H9 (cell line): ENCODE results near the gene VKORC1. TPM values are rescaled to one million over a fixed set of nuclear protein-coding genes. Genes with fewer than 3 reads are reported as not detected.

ENCODE experiments used
- DNase-seq: peaks from one replicate; pipeline ENCODE4 v3.0.0-alpha.2; 2017
- H2AFZ ChIP-seq: one replicate; pipeline ENCODE4 v1.6.1; 2013; ENCODE audit warnings: mild to moderate bottlenecking, low read length, control low read depth, moderate library complexity
- H2AK5ac ChIP-seq: 2 replicates; pipeline ENCODE4 v1.6.1; 2013; ENCODE audit warnings: low read length, control low read depth, mixed read lengths; ENCODE audit not compliant: insufficient read length
- H2BK120ac ChIP-seq: one replicate; pipeline ENCODE4 v1.6.1; 2013; ENCODE audit warnings: low read depth, mild to moderate bottlenecking, low read length, control low read depth, inconsistent platforms; ENCODE audit not compliant: poor library complexity, severe bottlenecking
- H2BK12ac ChIP-seq: 2 replicates; pipeline ENCODE4 v1.6.1; 2013; ENCODE audit warnings: low read length, control low read depth, mixed read lengths, low read depth; ENCODE audit not compliant: insufficient read length
- H2BK15ac ChIP-seq: 2 replicates; pipeline ENCODE4 v1.6.1; 2013; ENCODE audit warnings: low read depth, low read length, control low read depth
- H2BK20ac ChIP-seq: one replicate; pipeline ENCODE4 v1.6.1; 2013; ENCODE audit warnings: low read depth, mild to moderate bottlenecking, low read length, control low read depth, inconsistent platforms; ENCODE audit not compliant: poor library complexity, severe bottlenecking
- H2BK5ac ChIP-seq: 2 replicates; pipeline ENCODE4 v1.6.1; 2013; ENCODE audit warnings: low read length, control low read depth, mixed read lengths; ENCODE audit not compliant: insufficient read length
- H3K14ac ChIP-seq: 2 replicates; pipeline ENCODE4 v1.6.1; 2013; ENCODE audit warnings: low read length, control low read depth; ENCODE audit not compliant: insufficient read depth
- H3K18ac ChIP-seq: 2 replicates; pipeline ENCODE4 v1.6.1; 2013; ENCODE audit warnings: low read depth, mild to moderate bottlenecking, mixed read lengths, low read length, control low read depth; ENCODE audit not compliant: insufficient read length
- H3K23ac ChIP-seq: 2 replicates; pipeline ENCODE4 v1.6.1; 2013; ENCODE audit warnings: low read length, control low read depth, mixed read lengths, low read depth; ENCODE audit not compliant: insufficient read length
- H3K23me2 ChIP-seq: 2 replicates; pipeline ENCODE4 v1.6.1; 2013; ENCODE audit warnings: low read depth, mild to moderate bottlenecking, mixed read lengths, low read length, control low read depth; ENCODE audit not compliant: insufficient read length, poor library complexity, severe bottlenecking
- H3K27ac ChIP-seq: 2 replicates; pipeline ENCODE4 v1.5.1; 2013; ENCODE audit warnings: low read length, control low read depth, mixed read lengths, low read depth; ENCODE audit not compliant: insufficient read length
- H3K27me3 ChIP-seq: 2 replicates; pipeline ENCODE4 v1.6.1; 2013; ENCODE audit warnings: low read length, control low read depth, inconsistent platforms; ENCODE audit not compliant: insufficient read depth
- H3K4ac ChIP-seq: 2 replicates; pipeline ENCODE4 v1.6.1; 2013; ENCODE audit warnings: low read depth, mild to moderate bottlenecking, control low read depth, inconsistent platforms, low read length, moderate library complexity
- H3K4me1 ChIP-seq: 2 replicates; pipeline ENCODE4 v1.6.1; 2013; ENCODE audit warnings: low read length, control low read depth, inconsistent platforms; ENCODE audit not compliant: insufficient read depth
- H3K4me2 ChIP-seq: 2 replicates; pipeline ENCODE4 v1.6.1; 2013; ENCODE audit warnings: low read length, control low read depth, mixed read lengths; ENCODE audit not compliant: insufficient read length, insufficient read depth
- H3K56ac ChIP-seq: 2 replicates; pipeline ENCODE4 v1.6.1; 2013; ENCODE audit warnings: low read depth, mild to moderate bottlenecking, mixed read lengths, low read length, control low read depth; ENCODE audit not compliant: insufficient read length
- H3K79me1 ChIP-seq: 2 replicates; pipeline ENCODE4 v1.6.1; 2013; ENCODE audit warnings: low read depth, mild to moderate bottlenecking, moderate library complexity, low read length, control low read depth, inconsistent platforms; ENCODE audit not compliant: insufficient read depth, poor library complexity, severe bottlenecking
- H3K79me2 ChIP-seq: 2 replicates; pipeline ENCODE4 v1.6.1; 2013; ENCODE audit warnings: low read length, control low read depth, inconsistent platforms; ENCODE audit not compliant: insufficient read depth
- H3K9ac ChIP-seq: 2 replicates; pipeline ENCODE4 v1.6.1; 2013; ENCODE audit warnings: low read length, control low read depth, mixed read lengths; ENCODE audit not compliant: insufficient read length; ENCODE audit errors: extremely low read depth
- H3K9me3 ChIP-seq: one replicate; pipeline ENCODE4 v1.6.1; 2013; ENCODE audit warnings: low read depth, low read length, inconsistent platforms; ENCODE audit not compliant: control insufficient read depth
- H3T11ph ChIP-seq: one replicate; pipeline ENCODE4 v1.6.1; 2013; ENCODE audit warnings: mild to moderate bottlenecking, low read length, control low read depth, inconsistent platforms
- H4K20me1 ChIP-seq: one replicate; pipeline ENCODE4 v1.6.1; 2013; ENCODE audit not compliant: control insufficient read depth, insufficient read length, insufficient read depth
- H4K5ac ChIP-seq: 2 replicates; pipeline ENCODE4 v1.6.1; 2013; ENCODE audit warnings: low read depth, mild to moderate bottlenecking, mixed read lengths, low read length, control low read depth; ENCODE audit not compliant: insufficient read length
- H4K8ac ChIP-seq: replicated peaks from 2 replicates; pipeline ENCODE4 v1.6.1; 2013; ENCODE audit warnings: low read length, control low read depth, mixed read lengths, low read depth; ENCODE audit not compliant: insufficient read length
- H4K91ac ChIP-seq: 2 replicates; pipeline ENCODE4 v1.6.1; 2013; ENCODE audit warnings: low read depth, mild to moderate bottlenecking, moderate library complexity, mixed read lengths, low read length, control low read depth; ENCODE audit not compliant: insufficient read length
- H3K27ac Mint-ChIP-seq, 3 experiments: 2 replicates in 2 of 3; 3 replicates in 1 of 3; pipeline ENCODE4 v1.8.0; 2020 to 2021; ENCODE audit warnings: mixed read lengths in 3 of 3, mild to moderate bottlenecking in 1 of 3, moderate library complexity in 1 of 3
- H3K27me3 Mint-ChIP-seq: 2 replicates; pipeline ENCODE4 v1.8.0; 2021; ENCODE audit warnings: low read depth, mild to moderate bottlenecking, moderate library complexity, mixed read lengths
- H3K36me3 Mint-ChIP-seq, 3 experiments: 2 replicates in 2 of 3; 3 replicates in 1 of 3; pipeline ENCODE4 v1.8.0; 2020 to 2021; ENCODE audit warnings: low read depth in 3 of 3, mixed read lengths in 3 of 3; ENCODE audit not compliant: insufficient read depth in 1 of 3
- H3K4me1 Mint-ChIP-seq, 2 experiments: 2 replicates each; pipeline ENCODE4 v1.8.0; 2020; ENCODE audit warnings: mixed read lengths in 2 of 2
- H3K4me3 Mint-ChIP-seq, 2 experiments: 2 replicates in 1 of 2; 3 replicates in 1 of 2; pipeline ENCODE4 v1.8.0; 2020 to 2021; ENCODE audit warnings: mild to moderate bottlenecking in 2 of 2, mixed read lengths in 2 of 2, moderate library complexity in 1 of 2
- H3K9me3 Mint-ChIP-seq, 2 experiments: 2 replicates in 1 of 2; 3 replicates in 1 of 2; pipeline ENCODE4 v1.8.0; 2020; ENCODE audit warnings: mild to moderate bottlenecking in 2 of 2, mixed read lengths in 2 of 2, moderate library complexity in 1 of 2
- CTCF ChIP-seq: fragments of 200-600 bp; sonication (generic); conservative IDR thresholded peaks from 3 replicates; pipeline ENCODE4 v1.8.0; 2021; ENCODE audit warnings: antibody characterized with exemption, mild to moderate bottlenecking
- WGBS: extraction: QIAGEN DNeasy Blood & Tissue Kit; methylation state at CpG from one replicate; pipeline ENCODE4 v1.1.7; 2013; ENCODE audit warnings: missing lambda C conversion rate, low lambda C conversion rate, mixed read lengths; ENCODE audit not compliant: insufficient read length; ENCODE audit errors: extremely low coverage; 5-methylcytosine and 5-hydroxymethylcytosine counted together
- total RNA-seq: library from RNA; stranded (reverse); gene quantifications from 2 replicates; pipeline ENCODE4 v1.2.1, GENCODE V29; 2021

The VKORC1 gene
- total RNA-seq, 1 experiment from 2014 or later: 93.9 TPM

GRCh38 chr16:31067342-31067741 lies 27.3 kb downstream of the VKORC1 start:
- peaks cover 18% of the 10 kb centered on the region; the same call in 1 of the 2 replicates for H3K79me2 ChIP-seq

More at GRCh38 chr16:31067342-31067741, 27.3 kb downstream of the VKORC1 start:
- no peaks in the 10 kb centered on the region for H3K4me1 ChIP-seq
- H3K27me3 ChIP-seq: no peaks in the 10 kb centered on the region
- no peaks in the 10 kb centered on the region for H4K20me1 ChIP-seq
- no peak overlapping the region for H2BK12ac ChIP-seq
- H3K4me2 ChIP-seq: no peak overlapping the region
- no peak overlapping the region for H2AK5ac ChIP-seq
- TF ChIP-seq CTCF: no peak
- no CpG with 5 or more reads among the region's 3 CpGs for WGBS
- peaks cover 8% of the 10 kb centered on the region in 2 experiments for H3K4me1 Mint-ChIP-seq
- H3K18ac ChIP-seq: no peak overlapping the region
- no peak overlapping the region for H2BK15ac ChIP-seq
- H3K27ac ChIP-seq: no peak overlapping the region
- no peak overlapping the region for H2BK5ac ChIP-seq
- H2AFZ ChIP-seq: no peak overlapping the region
- no peaks in the 10 kb centered on the region for H3K9me3 ChIP-seq
- H3K23me2 ChIP-seq: peaks cover 6% of the 10 kb centered on the region
- no peak overlapping the region for H2BK20ac ChIP-seq
- H3T11ph ChIP-seq: no peak overlapping the region
- no peak overlapping the region for H3K23ac ChIP-seq
- no peak overlapping the region for H3K9ac ChIP-seq
- DNase-seq: no peak
- peaks cover 13 to 25% (median 20%) of the 10 kb centered on the region in 3 experiments for H3K36me3 Mint-ChIP-seq
- H3K14ac ChIP-seq: no peak overlapping the region
- no peak overlapping the region for H4K5ac ChIP-seq
- peaks cover 6% of the 10 kb centered on the region for H3K79me1 ChIP-seq
- H3K4me3 Mint-ChIP-seq: no peak overlapping the region
- no peaks in the 10 kb centered on the region for H3K9me3 Mint-ChIP-seq
- no peak overlapping the region for H3K4ac ChIP-seq
- H3K27ac Mint-ChIP-seq: no peak overlapping the region
- no peak overlapping the region for H3K56ac ChIP-seq
- no peak overlapping the region for H4K8ac ChIP-seq
- no peak overlapping the region for H2BK120ac ChIP-seq
- no peak overlapping the region for H4K91ac ChIP-seq
- no peaks in the 10 kb centered on the region for H3K27me3 Mint-ChIP-seq
